ENCODE measurements around the gene CENPX. TPM values are rescaled to one million over a fixed set of nuclear protein-coding genes. Genes with fewer than 3 reads are reported as not detected.

Gene CENPX
- total RNA-seq, 1 experiment from 2014 or later, result 77.9 TPM

- no peak overlapping the region for H3K4ac ChIP-seq (ENCODE audit: low read depth, low read length)
- no peak overlapping the region for H3K27ac ChIP-seq (ENCODE audit: insufficient read length, low read depth, low read length)
- DNase-seq, result no peak
Measured at GRCh38 chr17:81978524-81979298, 44.0 kb downstream of the CENPX start.

More at GRCh38 chr17:81978524-81979298, 44.0 kb downstream of the CENPX start:
- no peak overlapping the region for H3K23ac ChIP-seq (ENCODE audit: insufficient read length, low read depth, low read length)
- H3K4me2 ChIP-seq (ENCODE audit: insufficient read depth, insufficient read length, low read length), result peak overlapping the region; percentile 69
- peaks cover 12% of the 10 kb centered on the region for H3K23me2 ChIP-seq (ENCODE audit: insufficient read length, low read depth, low read length, poor library complexity, severe bottlenecking)
- peaks cover 2 to 29% (median 26%) of the 10 kb centered on the region in 3 experiments for H3K36me3 Mint-ChIP-seq (ENCODE audit: insufficient read depth in 1 of 3, low read depth in 3 of 3)
- no peak overlapping the region for H2BK15ac ChIP-seq (ENCODE audit: low read depth, low read length)
- H3K56ac ChIP-seq (ENCODE audit: insufficient read length, low read depth, low read length), result no peak overlapping the region
- H3K4me1 ChIP-seq (ENCODE audit: insufficient read depth, low read length), result no peaks in the 10 kb centered on the region
- no peak overlapping the region; a peak in 1 of 7 replicates for H3K27ac Mint-ChIP-seq
- H4K8ac ChIP-seq (replicated peaks; ENCODE audit: insufficient read length, low read depth, low read length), result no peak overlapping the region
- H3K9me3 Mint-ChIP-seq, result peaks cover 9 to 10% of the 10 kb centered on the region in 2 experiments
- no peaks in the 10 kb centered on the region for H3K79me2 ChIP-seq (ENCODE audit: insufficient read depth, low read length)
- H3K18ac ChIP-seq (ENCODE audit: insufficient read length, low read depth, low read length), result no peak overlapping the region
- no peak overlapping the region for H2BK12ac ChIP-seq (ENCODE audit: insufficient read length, low read depth, low read length)
- H3K4me1 Mint-ChIP-seq, result peaks cover 9 to 16% of the 10 kb centered on the region in 2 experiments; a peak in 3 of 4 replicates
- TF ChIP-seq CTCF (conservative IDR thresholded peaks at IDR 0.05), result no peak
- H3T11ph ChIP-seq (ENCODE audit: low read length), result no peak overlapping the region
- H2BK5ac ChIP-seq (ENCODE audit: insufficient read length, low read length), result no peak overlapping the region
- no peak overlapping the region for H2BK20ac ChIP-seq (ENCODE audit: low read depth, low read length, poor library complexity, severe bottlenecking)
- peak overlapping the region; percentile 75 to 85 for H3K4me3 Mint-ChIP-seq
- H3K27me3 Mint-ChIP-seq (ENCODE audit: low read depth), result peaks cover 34% of the 10 kb centered on the region
- H4K91ac ChIP-seq (ENCODE audit: insufficient read length, low read depth, low read length), result no peak overlapping the region
- no peak overlapping the region for H4K5ac ChIP-seq (ENCODE audit: insufficient read length, low read depth, low read length)
- H2AFZ ChIP-seq (ENCODE audit: low read length), result no peak overlapping the region
- no peak overlapping the region for H3K14ac ChIP-seq (ENCODE audit: insufficient read depth, low read length)
- H2AK5ac ChIP-seq (ENCODE audit: insufficient read length, low read length), result no peak overlapping the region
- no peaks in the 10 kb centered on the region for H4K20me1 ChIP-seq (ENCODE audit: control insufficient read depth, insufficient read depth, insufficient read length)
- peaks cover 3% of the 10 kb centered on the region for H3K27me3 ChIP-seq (ENCODE audit: insufficient read depth, low read length)
- no peak overlapping the region for H3K9ac ChIP-seq (ENCODE audit: extremely low read depth, insufficient read length, low read length)
- H3K9me3 ChIP-seq (ENCODE audit: control insufficient read depth, low read depth, low read length), result no peaks in the 10 kb centered on the region
- H3K79me1 ChIP-seq (ENCODE audit: insufficient read depth, low read depth, low read length, poor library complexity, severe bottlenecking), result no peaks in the 10 kb centered on the region
- no CpG with 5 or more reads among the region's 27 CpGs for WGBS (ENCODE audit: extremely low coverage, insufficient read length, low lambda C conversion rate)
- H2BK120ac ChIP-seq (ENCODE audit: low read depth, low read length, poor library complexity, severe bottlenecking), result no peak overlapping the region

All from H9 (cell line).